Liver (tissue), 9 donors: ENCODE measurements around the gene PCDHGB2. TPM values are rescaled to one million over a fixed set of nuclear protein-coding genes. Genes with fewer than 3 reads are reported as not detected.
A peak's percentile ranks its signal among the peaks of the same experiment; 100 is the strongest.

Source experiments
- DNase-seq: peaks from one replicate; pipeline ENCODE4 v3.0.0-alpha.2; 2017; ENCODE audit warnings: low spot score
- H3K27ac ChIP-seq, 2 donors: one replicate each; pipeline ENCODE4 v1.7.0; 2013; ENCODE audit warnings: inconsistent platforms in 2 of 2, low read length in 2 of 2, control low read depth in 1 of 2, low read depth in 1 of 2, mild to moderate bottlenecking in 1 of 2
- H3K27me3 ChIP-seq, 4 donors: one replicate each; pipeline versions ENCODE4 v1.6.1 to v1.7.0; 2013; ENCODE audit warnings: low read length in 3 of 4, inconsistent platforms in 1 of 4, mild to moderate bottlenecking in 1 of 4, moderate library complexity in 1 of 4; ENCODE audit not compliant: control insufficient read depth in 4 of 4, insufficient read depth in 4 of 4
- H3K36me3 ChIP-seq, 4 donors: one replicate each; pipeline versions ENCODE4 v1.6.1 to v1.7.0; 2013; ENCODE audit warnings: low read length in 3 of 4, mild to moderate bottlenecking in 3 of 4, low read depth in 1 of 4, moderate library complexity in 1 of 4; ENCODE audit not compliant: control insufficient read depth in 4 of 4, insufficient read depth in 3 of 4
- H3K4me1 ChIP-seq, 4 donors: one replicate each; pipeline versions ENCODE4 v1.6.1 to v1.7.0; 2013; ENCODE audit warnings: low read length in 3 of 4, mild to moderate bottlenecking in 3 of 4, moderate library complexity in 1 of 4; ENCODE audit not compliant: control insufficient read depth in 4 of 4, insufficient read depth in 4 of 4
- H3K4me3 ChIP-seq, 3 donors: one replicate each; pipeline versions ENCODE4 v1.6.1 to v1.7.0; 2013; ENCODE audit warnings: low read length in 3 of 3, control low read depth in 1 of 3, low read depth in 1 of 3, mild to moderate bottlenecking in 1 of 3
- H3K9ac ChIP-seq, 2 donors: one replicate each; pipeline ENCODE4 v1.7.0; 2013; ENCODE audit warnings: low read length in 2 of 2, mild to moderate bottlenecking in 2 of 2, moderate library complexity in 2 of 2, control low read depth in 1 of 2, low read depth in 1 of 2
- H3K9me3 ChIP-seq, 4 donors: one replicate each; pipeline versions ENCODE4 v1.6.1 to v1.7.0; 2013; ENCODE audit warnings: low read length in 3 of 4; ENCODE audit not compliant: control insufficient read depth in 4 of 4
- EGR1 ChIP-seq, 2 donors: IDR thresholded peaks; 2 replicates each; pipeline ENCODE4 v1.6.1; 2016 to 2018; ENCODE audit warnings: antibody characterized with exemption in 2 of 2, low read depth in 2 of 2
- FOXA2 ChIP-seq: IDR thresholded peaks from 2 replicates; pipeline ENCODE4 v1.6.1; 2016; ENCODE audit warnings: antibody characterized with exemption
- GABPA ChIP-seq, 2 donors: IDR thresholded peaks in 1 of 2; conservative IDR thresholded peaks in 1 of 2; 2 replicates each; pipeline ENCODE4 v1.6.1; 2016; ENCODE audit warnings: antibody characterized with exemption in 2 of 2, mild to moderate bottlenecking in 1 of 2, moderate library complexity in 1 of 2
- HNF4G ChIP-seq: IDR thresholded peaks from 2 replicates; pipeline ENCODE4 v1.6.1; 2016; ENCODE audit warnings: antibody characterized with exemption
- JUND ChIP-seq, 2 donors: IDR thresholded peaks; 2 replicates each; pipeline ENCODE4 v1.6.1; 2016; ENCODE audit warnings: antibody characterized with exemption in 2 of 2
- NR2F2 ChIP-seq: IDR thresholded peaks from 2 replicates; pipeline ENCODE4 v1.6.1; 2016; ENCODE audit warnings: antibody characterized with exemption
- REST ChIP-seq: IDR thresholded peaks from 2 replicates; pipeline ENCODE4 v1.6.1; 2016; ENCODE audit warnings: antibody characterized with exemption, mild to moderate bottlenecking
- RXRA ChIP-seq, 2 donors: IDR thresholded peaks; 2 replicates each; pipeline ENCODE4 v1.6.1; 2017 to 2018; ENCODE audit warnings: antibody characterized with exemption in 2 of 2, mild to moderate bottlenecking in 1 of 2
- SP1 ChIP-seq: IDR thresholded peaks from 2 replicates; pipeline ENCODE4 v1.6.1; 2018; ENCODE audit warnings: antibody characterized with exemption, mild to moderate bottlenecking
- TAF1 ChIP-seq: conservative IDR thresholded peaks from 2 replicates; pipeline ENCODE4 v1.6.1; 2016; ENCODE audit warnings: antibody characterized with exemption, mild to moderate bottlenecking
- YY1 ChIP-seq: IDR thresholded peaks from 2 replicates; pipeline ENCODE4 v1.6.1; 2016; ENCODE audit warnings: antibody characterized with exemption, mild to moderate bottlenecking
- WGBS: extraction: QIAGEN DNeasy Blood & Tissue Kit; methylation state at CpG from one replicate; pipeline ENCODE4 v1.1.7; 2013; 5-methylcytosine and 5-hydroxymethylcytosine counted together
- polyA plus RNA-seq, 2 donors: library from polyadenylated mRNA; stranded (reverse) in 1 of 2; unstranded in 1 of 2; fragments of 200-250 nt in 1 of 2; fragments of >200 nt in 1 of 2; fragmentation: Nextera tagmentation in 1 of 2; extraction: Ambion mirVana in 1 of 2; gene quantifications; one replicate each; pipeline versions ENCODE4 v1.2.1 to v1.2.3, GENCODE V29; 2013 to 2015
- total RNA-seq, 2 donors: library from RNA; depleted of rRNA; stranded (reverse); fragments of >200 nt; gene quantifications; one replicate each; pipeline ENCODE4 v1.2.3, GENCODE V29; 2014
- TF ChIP-seq, protein P1 (sequence below): IDR thresholded peaks from 2 replicates; pipeline ENCODE4 v1.6.1; 2016; ENCODE audit warnings: antibody characterized with exemption
- TF ChIP-seq, protein P2 (sequence below): IDR thresholded peaks from 2 replicates; pipeline ENCODE4 v1.6.1; 2016; ENCODE audit warnings: antibody characterized with exemption
- TF ChIP-seq, protein P3 (sequence below): fragments of 150-350 bp; IDR thresholded peaks from 2 replicates; pipeline ENCODE4 v1.5.1; 2017; ENCODE audit warnings: improper control_type of control experiment, low read depth, low read length; ENCODE audit not compliant: missing input control
- donor health status: healthy.
- donor health status: healthy.
- donor health status: healthy.
- donor health status: healthy.
- donor health status: healthy.

PCDHGB2 gene
- total and polyA plus RNA-seq, 4 donors = 0.28 to 1.0 (median 0.47) TPM; not detected in 1

DNA sequence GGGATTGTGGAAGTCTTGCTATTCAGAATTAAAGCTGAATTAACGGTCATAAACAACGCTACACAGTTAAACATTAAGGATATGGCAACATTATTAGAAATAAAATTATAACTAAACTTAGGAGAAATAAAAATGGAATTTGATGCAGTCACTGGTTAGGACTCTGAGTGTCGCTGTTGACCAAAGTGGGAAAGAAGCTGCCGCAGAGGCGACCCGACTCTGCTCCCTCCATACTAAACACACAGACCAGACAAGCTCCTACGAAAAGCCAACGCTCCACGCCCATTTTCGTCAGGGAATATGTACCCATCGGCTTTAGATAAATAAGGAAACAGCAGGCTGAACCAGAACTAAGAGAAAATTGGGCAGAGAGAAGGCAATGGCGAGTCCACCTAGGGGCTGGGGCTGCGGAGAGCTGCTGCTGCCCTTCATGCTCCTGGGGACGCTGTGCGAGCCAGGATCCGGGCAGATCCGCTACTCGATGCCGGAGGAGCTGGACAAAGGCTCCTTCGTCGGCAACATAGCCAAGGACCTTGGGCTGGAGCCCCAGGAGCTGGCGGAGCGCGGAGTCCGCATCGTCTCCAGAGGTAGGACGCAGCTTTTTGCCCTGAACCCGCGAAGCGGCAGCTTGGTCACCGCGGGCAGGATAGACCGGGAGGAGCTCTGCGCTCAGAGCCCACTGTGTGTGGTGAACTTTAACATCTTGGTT lies 4.3 kb downstream of the PCDHGB2 start, which contains the start of gene PCDHGA5:
Gene PCDHGA5 (plus strand): TSS at position 211 of the 709 bp plus-strand sequence. CDS start 169 bp downstream, at position 380.
- Histone ChIP-seq H3K4me1 (no peaks in the 10 kb centered on the region), H3K9me3 (peaks cover 40 to 70% (median 58%) of the 10 kb centered on the region in 4 donors), H3K27ac (no peak within 1 kb of the TSS), H3K27me3 (peaks cover 0 to 5% (median 0%) of the 10 kb centered on the region in 4 donors), H3K36me3 (no peaks in the 10 kb centered on the region), H3K9ac (no peak within 1 kb of the TSS), H3K4me3 (peak within 1 kb of the TSS in 2 of 3 donors; percentile 20 to 47)
- 16% methylated on average over 34 of the region's 34 CpGs for WGBS
- TF ChIP-seq, protein P1, sequence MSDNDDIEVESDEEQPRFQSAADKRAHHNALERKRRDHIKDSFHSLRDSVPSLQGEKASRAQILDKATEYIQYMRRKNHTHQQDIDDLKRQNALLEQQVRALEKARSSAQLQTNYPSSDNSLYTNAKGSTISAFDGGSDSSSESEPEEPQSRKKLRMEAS = no peak
- TF ChIP-seq TAF1 (no peak), REST (no peak), HNF4G (no peak), EGR1 (IDR thresholded peaks at IDR 0.05; ENCODE audit: low read depth in 2 of 2) (no peak), SP1 (no peak), FOXA2 (no peak), JUND (IDR thresholded peaks at IDR 0.05) (no peak), YY1 (no peak), RXRA (IDR thresholded peaks at IDR 0.05) (no peak), GABPA (IDR thresholded peaks at IDR 0.05 in 1 of 2, conservative IDR thresholded peaks at IDR 0.05 in 1 of 2) (no peak), NR2F2 (no peak)
- TF ChIP-seq, protein P2, sequence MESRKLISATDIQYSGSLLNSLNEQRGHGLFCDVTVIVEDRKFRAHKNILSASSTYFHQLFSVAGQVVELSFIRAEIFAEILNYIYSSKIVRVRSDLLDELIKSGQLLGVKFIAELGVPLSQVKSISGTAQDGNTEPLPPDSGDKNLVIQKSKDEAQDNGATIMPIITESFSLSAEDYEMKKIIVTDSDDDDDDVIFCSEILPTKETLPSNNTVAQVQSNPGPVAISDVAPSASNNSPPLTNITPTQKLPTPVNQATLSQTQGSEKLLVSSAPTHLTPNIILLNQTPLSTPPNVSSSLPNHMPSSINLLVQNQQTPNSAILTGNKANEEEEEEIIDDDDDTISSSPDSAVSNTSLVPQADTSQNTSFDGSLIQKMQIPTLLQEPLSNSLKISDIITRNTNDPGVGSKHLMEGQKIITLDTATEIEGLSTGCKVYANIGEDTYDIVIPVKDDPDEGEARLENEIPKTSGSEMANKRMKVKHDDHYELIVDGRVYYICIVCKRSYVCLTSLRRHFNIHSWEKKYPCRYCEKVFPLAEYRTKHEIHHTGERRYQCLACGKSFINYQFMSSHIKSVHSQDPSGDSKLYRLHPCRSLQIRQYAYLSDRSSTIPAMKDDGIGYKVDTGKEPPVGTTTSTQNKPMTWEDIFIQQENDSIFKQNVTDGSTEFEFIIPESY = no peak
- TF ChIP-seq, protein P3, sequence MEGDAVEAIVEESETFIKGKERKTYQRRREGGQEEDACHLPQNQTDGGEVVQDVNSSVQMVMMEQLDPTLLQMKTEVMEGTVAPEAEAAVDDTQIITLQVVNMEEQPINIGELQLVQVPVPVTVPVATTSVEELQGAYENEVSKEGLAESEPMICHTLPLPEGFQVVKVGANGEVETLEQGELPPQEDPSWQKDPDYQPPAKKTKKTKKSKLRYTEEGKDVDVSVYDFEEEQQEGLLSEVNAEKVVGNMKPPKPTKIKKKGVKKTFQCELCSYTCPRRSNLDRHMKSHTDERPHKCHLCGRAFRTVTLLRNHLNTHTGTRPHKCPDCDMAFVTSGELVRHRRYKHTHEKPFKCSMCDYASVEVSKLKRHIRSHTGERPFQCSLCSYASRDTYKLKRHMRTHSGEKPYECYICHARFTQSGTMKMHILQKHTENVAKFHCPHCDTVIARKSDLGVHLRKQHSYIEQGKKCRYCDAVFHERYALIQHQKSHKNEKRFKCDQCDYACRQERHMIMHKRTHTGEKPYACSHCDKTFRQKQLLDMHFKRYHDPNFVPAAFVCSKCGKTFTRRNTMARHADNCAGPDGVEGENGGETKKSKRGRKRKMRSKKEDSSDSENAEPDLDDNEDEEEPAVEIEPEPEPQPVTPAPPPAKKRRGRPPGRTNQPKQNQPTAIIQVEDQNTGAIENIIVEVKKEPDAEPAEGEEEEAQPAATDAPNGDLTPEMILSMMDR = no peak
- no peak for DNase-seq
